Spleen (tissue), 11 donors: ENCODE results near the gene MYO16. TPM values are rescaled to one million over a fixed set of nuclear protein-coding genes. Genes with fewer than 3 reads are reported as not detected.

Source experiments
- DNase-seq: peaks from one replicate; pipeline ENCODE4 v3.0.0-alpha.2; 2020
- H3K27ac ChIP-seq, 8 donors: fragments of 200-600 bp; sonication (generic) in 7 of 8; 1 replicate in 4 of 8; 2 replicates in 4 of 8; pipeline versions ENCODE4 v1.5.0 to v1.8.0; 2016 to 2021; ENCODE audit warnings: inconsistent platforms in 4 of 8, mild to moderate bottlenecking in 4 of 8, moderate library complexity in 1 of 8
- H3K27me3 ChIP-seq, 7 donors: fragments of 200-600 bp; sonication (generic) in 6 of 7; replicated peaks in 1 of 7; 1 replicate in 4 of 7; 2 replicates in 3 of 7; pipeline versions ENCODE4 v1.5.0 to v1.8.0; 2016 to 2021; ENCODE audit warnings: inconsistent platforms in 3 of 7, mild to moderate bottlenecking in 1 of 7
- H3K36me3 ChIP-seq, 6 donors: fragments of 200-600 bp; sonication (generic) in 5 of 6; 1 replicate in 4 of 6; 2 replicates in 2 of 6; pipeline versions ENCODE4 v1.5.0 to v1.8.0; 2016 to 2021; ENCODE audit warnings: inconsistent platforms in 2 of 6
- H3K4me1 ChIP-seq, 6 donors: fragments of 200-600 bp; sonication (generic) in 5 of 6; 1 replicate in 3 of 6; 2 replicates in 3 of 6; pipeline versions ENCODE4 v1.5.0 to v1.8.0; 2016 to 2021; ENCODE audit warnings: inconsistent platforms in 3 of 6
- H3K4me3 ChIP-seq, 8 donors: fragments of 200-600 bp; sonication (generic) in 7 of 8; 1 replicate in 4 of 8; 2 replicates in 4 of 8; pipeline versions ENCODE4 v1.5.0 to v1.8.0; 2016 to 2021; ENCODE audit warnings: inconsistent platforms in 4 of 8, mild to moderate bottlenecking in 4 of 8, moderate library complexity in 2 of 8
- H3K9me3 ChIP-seq, 8 donors: fragments of 200-600 bp; sonication (generic) in 7 of 8; 1 replicate in 4 of 8; 2 replicates in 4 of 8; pipeline versions ENCODE4 v1.5.0 to v1.8.0; 2016 to 2021; ENCODE audit warnings: inconsistent platforms in 4 of 8
- POLR2A ChIP-seq, 3 donors: fragments of 450-650 bp; IDR thresholded peaks; one replicate each; pipeline ENCODE4 v1.5.1; 2017; ENCODE audit warnings: antibody characterized with exemption in 3 of 3, mild to moderate bottlenecking in 1 of 3
- POLR2AphosphoS5 ChIP-seq, 3 donors: sonication (generic); formaldehyde crosslinking; IDR thresholded peaks; one replicate each; pipeline ENCODE4 v1.5.1; 2017; ENCODE audit warnings: antibody characterized with exemption in 3 of 3
- WGBS, 5 donors: extraction: QIAGEN DNeasy Blood & Tissue Kit in 3 of 5; methylation state at CpG; one replicate each; pipeline versions ENCODE4 v1.1.5 to v1.1.7; 2013 to 2018; 5-methylcytosine and 5-hydroxymethylcytosine counted together
- intact Hi-C: fragments of 100-400 bp; cut with DNase I; formaldehyde crosslinking; loops from one replicate; pipeline ENCODE4 v1.15.0; 2023; ENCODE audit warnings: low total_unique reads
- polyA plus RNA-seq, 3 donors: library from polyadenylated mRNA; stranded (reverse); fragments of 200-250 nt; gene quantifications; one replicate each; pipeline ENCODE4 v1.2.1, GENCODE V29; 2013
- total RNA-seq, 7 donors: library from RNA; depleted of rRNA in 3 of 7; stranded (reverse); fragments of >200 nt in 3 of 7; fragmentation: NEBNext Ultra II Directional in 4 of 7; extraction: Animal tissue kit (Norgen Biotek cat#: 25700) in 4 of 7; gene quantifications; one replicate each; pipeline versions ENCODE4 v1.1.0 to v1.2.1, GENCODE V29; 2016 to 2021
- TF ChIP-seq, protein P1 (sequence below), 11 experiments: fragments of 200-600 bp in 7 of 11; fragments of 450-650 bp in 4 of 11; sonication (generic) in 4 of 11; IDR thresholded peaks in 8 of 11; conservative IDR thresholded peaks in 3 of 11; 1 replicate in 7 of 11; 2 replicates in 4 of 11; pipeline versions ENCODE4 v1.4.0 to v1.8.0; 2016 to 2021; ENCODE audit warnings: antibody characterized with exemption in 11 of 11, inconsistent platforms in 4 of 11, mild to moderate bottlenecking in 1 of 11
- donor health status: healthy with polysubstance abuse.
- donor health status: DM: no; HTN: no; CAD: no; lungs with moderate emphysema.
- donor health status: DM: no; HTN: no; CAD: no.
- donor health status: Bipolar disorder and iron deficiency.
- donor health status: healthy.
- donor health status: DM: no; HTN: no; CAD: no.
- donor health status: DM: yes; HTN: yes; CAD: no.

Gene MYO16
- total and polyA plus RNA-seq, 10 donors, result 0.03 to 0.51 (median 0.26) TPM; not detected in 1

DNA sequence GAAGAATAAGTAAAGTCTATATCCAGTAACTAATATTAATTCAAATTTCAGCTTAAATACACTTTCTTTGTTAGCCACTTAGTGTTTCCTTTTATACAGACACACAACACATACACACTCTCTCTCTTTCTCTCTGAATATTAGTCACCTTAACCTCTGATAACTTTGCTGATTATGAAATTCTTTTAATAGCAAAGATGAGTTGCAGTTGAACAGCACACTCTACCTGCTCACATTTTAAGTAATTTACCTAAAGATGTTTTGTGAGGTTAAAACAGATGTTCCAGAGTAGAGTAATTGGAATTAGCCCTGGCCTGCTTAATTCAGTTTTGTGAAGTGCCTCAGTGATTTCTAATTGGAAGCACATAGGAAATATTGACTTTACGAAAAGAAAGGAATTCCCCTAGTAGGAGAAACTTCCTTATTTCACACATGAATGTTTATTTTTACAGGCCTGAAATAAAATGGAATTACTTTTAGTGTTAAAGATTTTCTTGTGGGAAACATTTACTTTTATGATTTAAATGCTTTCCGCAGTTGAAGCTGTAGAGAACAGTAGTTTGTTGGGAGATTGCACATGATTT is 184.3 kb downstream of the MYO16 start:
- TF ChIP-seq POLR2A (IDR thresholded peaks at IDR 0.05) (no peak), POLR2AphosphoS5 (IDR thresholded peaks at IDR 0.05) (no peak)
- TF ChIP-seq, protein P1, sequence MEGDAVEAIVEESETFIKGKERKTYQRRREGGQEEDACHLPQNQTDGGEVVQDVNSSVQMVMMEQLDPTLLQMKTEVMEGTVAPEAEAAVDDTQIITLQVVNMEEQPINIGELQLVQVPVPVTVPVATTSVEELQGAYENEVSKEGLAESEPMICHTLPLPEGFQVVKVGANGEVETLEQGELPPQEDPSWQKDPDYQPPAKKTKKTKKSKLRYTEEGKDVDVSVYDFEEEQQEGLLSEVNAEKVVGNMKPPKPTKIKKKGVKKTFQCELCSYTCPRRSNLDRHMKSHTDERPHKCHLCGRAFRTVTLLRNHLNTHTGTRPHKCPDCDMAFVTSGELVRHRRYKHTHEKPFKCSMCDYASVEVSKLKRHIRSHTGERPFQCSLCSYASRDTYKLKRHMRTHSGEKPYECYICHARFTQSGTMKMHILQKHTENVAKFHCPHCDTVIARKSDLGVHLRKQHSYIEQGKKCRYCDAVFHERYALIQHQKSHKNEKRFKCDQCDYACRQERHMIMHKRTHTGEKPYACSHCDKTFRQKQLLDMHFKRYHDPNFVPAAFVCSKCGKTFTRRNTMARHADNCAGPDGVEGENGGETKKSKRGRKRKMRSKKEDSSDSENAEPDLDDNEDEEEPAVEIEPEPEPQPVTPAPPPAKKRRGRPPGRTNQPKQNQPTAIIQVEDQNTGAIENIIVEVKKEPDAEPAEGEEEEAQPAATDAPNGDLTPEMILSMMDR (IDR thresholded peaks at IDR 0.05 in 8 of 11, conservative IDR thresholded peaks at IDR 0.05 in 3 of 11), result no peak
- no peaks in the 10 kb centered on the region for H3K9me3 ChIP-seq
- H3K4me1 ChIP-seq, result no peaks in the 10 kb centered on the region
- intact Hi-C loops, result no loop called here
- DNase-seq, result no peak
- H3K4me3 ChIP-seq, result no peak overlapping the region
- 63 to 78% (median 70%) methylated on average over 2 of the region's 2 CpGs for WGBS, 5 donors
- H3K36me3 ChIP-seq, result no peaks in the 10 kb centered on the region
- H3K27ac ChIP-seq, result no peak overlapping the region
- H3K27me3 ChIP-seq, result no peaks in the 10 kb centered on the region

DNA sequence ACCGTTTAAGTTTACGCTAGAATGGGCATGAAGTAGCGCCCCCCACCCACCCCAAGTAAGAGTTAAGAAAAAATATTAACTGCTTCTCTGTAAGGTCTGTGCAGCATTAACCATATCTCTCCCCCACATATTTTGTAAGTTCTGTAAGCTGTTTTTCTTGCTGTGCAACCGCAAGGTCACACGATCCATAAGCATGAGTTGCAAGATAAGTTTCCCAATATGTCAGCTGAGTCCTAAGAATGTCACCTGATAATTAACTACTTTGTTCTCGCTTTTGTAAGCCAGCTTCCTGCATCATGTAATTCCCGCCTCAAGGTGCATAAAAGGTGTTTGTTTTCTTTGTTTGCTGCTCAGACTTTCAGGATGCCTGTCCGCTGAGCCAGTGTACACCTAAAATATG is 187.0 kb downstream of the MYO16 start:
- intact Hi-C loops, result no loop called here
- Histone ChIP-seq H3K9me3 (no peaks in the 10 kb centered on the region), H3K4me3 (no peak overlapping the region), H3K27me3 (no peaks in the 10 kb centered on the region), H3K4me1 (no peaks in the 10 kb centered on the region), H3K36me3 (no peaks in the 10 kb centered on the region), H3K27ac (no peak overlapping the region)
- DNase-seq, result no peak
- 80 to 89% (median 88%) methylated on average over 8 of the region's 8 CpGs for WGBS, 5 donors
- TF ChIP-seq POLR2A (IDR thresholded peaks at IDR 0.05) (no peak), POLR2AphosphoS5 (IDR thresholded peaks at IDR 0.05) (no peak)
- TF ChIP-seq, protein P1 (IDR thresholded peaks at IDR 0.05 in 8 of 11, conservative IDR thresholded peaks at IDR 0.05 in 3 of 11), result no peak

DNA sequence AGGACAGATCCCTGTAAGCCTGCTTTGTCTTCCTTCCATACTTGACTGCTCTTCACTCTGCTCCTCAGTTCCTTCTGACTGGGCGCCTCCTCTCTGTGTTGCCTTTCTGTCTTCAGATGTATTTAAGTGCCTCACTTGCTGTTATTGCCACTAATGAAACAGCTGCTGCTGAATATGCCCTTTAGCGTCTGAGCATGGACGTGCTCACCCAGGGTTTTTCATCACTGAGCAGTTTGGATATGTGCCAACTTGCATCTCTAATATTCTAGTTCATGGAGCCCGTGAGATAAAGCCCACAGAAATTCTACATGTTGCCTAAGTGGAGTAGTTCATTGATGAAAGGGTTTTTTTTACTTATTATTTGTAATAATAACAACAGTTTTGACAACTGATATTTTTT is 198.2 kb downstream of the MYO16 start:
- TF ChIP-seq, protein P1 (IDR thresholded peaks at IDR 0.05 in 8 of 11, conservative IDR thresholded peaks at IDR 0.05 in 3 of 11), result no peak
- TF ChIP-seq POLR2A (IDR thresholded peaks at IDR 0.05) (no peak), POLR2AphosphoS5 (IDR thresholded peaks at IDR 0.05) (no peak)
- intact Hi-C loops, result no loop called here
- no peaks in the 10 kb centered on the region for H3K27me3 ChIP-seq
- no peaks in the 10 kb centered on the region for H3K4me1 ChIP-seq
- 73 to 82% (median 77%) methylated on average over 4 of the region's 4 CpGs for WGBS, 5 donors
- no peak overlapping the region for H3K4me3 ChIP-seq
- no peaks in the 10 kb centered on the region for H3K36me3 ChIP-seq
- H3K9me3 ChIP-seq, result peaks cover 0 to 22% (median 13%) of the 10 kb centered on the region in 8 donors
- DNase-seq, result no peak
- no peak overlapping the region for H3K27ac ChIP-seq

DNA sequence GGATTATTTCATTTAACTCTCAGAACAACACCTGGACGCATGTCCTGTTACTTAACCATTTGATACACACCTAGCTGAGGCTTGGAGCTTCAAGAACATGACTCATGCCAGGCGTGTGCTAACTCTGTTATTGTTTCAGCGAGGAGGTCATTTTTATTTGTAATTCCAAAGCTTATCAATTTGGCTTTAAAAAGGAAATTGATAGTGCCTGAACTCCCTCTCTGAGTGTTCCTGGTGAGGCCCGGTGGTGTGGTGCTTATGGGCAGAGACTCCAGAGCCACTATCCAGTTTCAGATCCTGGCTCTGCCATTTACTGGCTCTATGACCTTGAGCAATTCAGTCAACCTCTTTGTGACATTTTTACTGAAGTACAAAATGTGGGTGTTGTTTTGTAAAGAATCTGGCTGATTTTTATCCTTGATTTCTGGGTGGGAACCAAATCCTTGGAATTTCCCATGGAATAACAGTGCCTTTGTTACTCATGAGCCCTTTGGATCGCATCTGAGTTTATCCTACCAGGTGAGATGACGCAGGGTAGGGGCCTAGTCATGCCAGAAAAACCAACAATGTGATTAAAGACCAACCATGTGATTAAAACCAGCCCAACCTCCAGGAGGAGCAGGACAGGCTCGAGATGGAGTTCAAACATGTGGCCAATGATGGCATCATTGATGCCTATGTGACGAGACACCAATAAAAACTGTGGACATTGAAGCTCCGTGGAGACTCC is 198.8 kb downstream of the MYO16 start:
- intact Hi-C loops, result no loop called here
- Histone ChIP-seq H3K27ac (no peak overlapping the region), H3K9me3 (peaks cover 0 to 22% (median 13%) of the 10 kb centered on the region in 8 donors), H3K27me3 (no peaks in the 10 kb centered on the region), H3K4me3 (no peak overlapping the region), H3K36me3 (no peaks in the 10 kb centered on the region), H3K4me1 (no peaks in the 10 kb centered on the region)
- TF ChIP-seq POLR2A (IDR thresholded peaks at IDR 0.05), result no peak
- no peak for TF ChIP-seq POLR2AphosphoS5 (IDR thresholded peaks at IDR 0.05)
- TF ChIP-seq, protein P1 (IDR thresholded peaks at IDR 0.05 in 8 of 11, conservative IDR thresholded peaks at IDR 0.05 in 3 of 11), result no peak
- 80 to 87% (median 81%) methylated on average over 9 of the region's 9 CpGs for WGBS, 5 donors
- no peak for DNase-seq
